ENCODE results near the gene LRRC61.

- TF ChIP-seq, protein P1, sequence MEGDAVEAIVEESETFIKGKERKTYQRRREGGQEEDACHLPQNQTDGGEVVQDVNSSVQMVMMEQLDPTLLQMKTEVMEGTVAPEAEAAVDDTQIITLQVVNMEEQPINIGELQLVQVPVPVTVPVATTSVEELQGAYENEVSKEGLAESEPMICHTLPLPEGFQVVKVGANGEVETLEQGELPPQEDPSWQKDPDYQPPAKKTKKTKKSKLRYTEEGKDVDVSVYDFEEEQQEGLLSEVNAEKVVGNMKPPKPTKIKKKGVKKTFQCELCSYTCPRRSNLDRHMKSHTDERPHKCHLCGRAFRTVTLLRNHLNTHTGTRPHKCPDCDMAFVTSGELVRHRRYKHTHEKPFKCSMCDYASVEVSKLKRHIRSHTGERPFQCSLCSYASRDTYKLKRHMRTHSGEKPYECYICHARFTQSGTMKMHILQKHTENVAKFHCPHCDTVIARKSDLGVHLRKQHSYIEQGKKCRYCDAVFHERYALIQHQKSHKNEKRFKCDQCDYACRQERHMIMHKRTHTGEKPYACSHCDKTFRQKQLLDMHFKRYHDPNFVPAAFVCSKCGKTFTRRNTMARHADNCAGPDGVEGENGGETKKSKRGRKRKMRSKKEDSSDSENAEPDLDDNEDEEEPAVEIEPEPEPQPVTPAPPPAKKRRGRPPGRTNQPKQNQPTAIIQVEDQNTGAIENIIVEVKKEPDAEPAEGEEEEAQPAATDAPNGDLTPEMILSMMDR (optimal IDR thresholded peaks at IDR 0.05 in 1 of 3, IDR thresholded peaks at IDR 0.05 in 1 of 3, conservative IDR thresholded peaks at IDR 0.05 in 1 of 3; ENCODE audit: extremely low read depth in 1 of 3, insufficient read depth in 2 of 3, low read length in 3 of 3) = no peak
- TF ChIP-seq EZH2 (IDR thresholded peaks at IDR 0.05; ENCODE audit: low read length) = no peak
Measured at GRCh38 chr7:150358433-150358832, 35.3 kb downstream of the LRRC61 start.
